ENCODE data around the gene BRD9.

BRD9 gene

GRCh38 chr5:815449-815848, 77.2 kb downstream of the BRD9 start:
- DNase-seq (ENCODE audit: extremely low read depth, insufficient read length) = no peak
- Histone ChIP-seq H3K36me3 (ENCODE audit: control insufficient read depth, insufficient read depth, low read length) (no peaks in the 10 kb centered on the region), H3K27me3 (replicated peaks; ENCODE audit: control insufficient read depth, insufficient read depth, low read length) (no peaks in the 10 kb centered on the region), H3K4me3 (replicated peaks; ENCODE audit: low read depth, low read length) (no peak overlapping the region)
- no peak for TF ChIP-seq CTCF (IDR thresholded peaks at IDR 0.05; ENCODE audit: insufficient read depth, low read length, poor library complexity, severe bottlenecking)

All from GM06990 (cell line).